Stimulated activated CD8-positive, alpha-beta memory T cell treated with anti-CD3 and anti-CD28 coated beads, Interleukin-12 subunit alpha, Interleukin-12 subunit beta, amount 100 ng/mL, for 1 hour (primary cell): ENCODE measurements around the gene DTX3.

Experiments
- DNase-seq: peaks from one replicate; pipeline ENCODE4 v3.0.0-alpha.2; 2020; ENCODE audit warnings: low read depth

DTX3 gene

GRCh38 chr12:57620245-57620935 lies 15.8 kb downstream of the DTX3 start:
- DNase-seq, result no peak

GRCh38 chr12:57620936-57621496 lies 16.4 kb downstream of the DTX3 start:
- no peak for DNase-seq

DNA sequence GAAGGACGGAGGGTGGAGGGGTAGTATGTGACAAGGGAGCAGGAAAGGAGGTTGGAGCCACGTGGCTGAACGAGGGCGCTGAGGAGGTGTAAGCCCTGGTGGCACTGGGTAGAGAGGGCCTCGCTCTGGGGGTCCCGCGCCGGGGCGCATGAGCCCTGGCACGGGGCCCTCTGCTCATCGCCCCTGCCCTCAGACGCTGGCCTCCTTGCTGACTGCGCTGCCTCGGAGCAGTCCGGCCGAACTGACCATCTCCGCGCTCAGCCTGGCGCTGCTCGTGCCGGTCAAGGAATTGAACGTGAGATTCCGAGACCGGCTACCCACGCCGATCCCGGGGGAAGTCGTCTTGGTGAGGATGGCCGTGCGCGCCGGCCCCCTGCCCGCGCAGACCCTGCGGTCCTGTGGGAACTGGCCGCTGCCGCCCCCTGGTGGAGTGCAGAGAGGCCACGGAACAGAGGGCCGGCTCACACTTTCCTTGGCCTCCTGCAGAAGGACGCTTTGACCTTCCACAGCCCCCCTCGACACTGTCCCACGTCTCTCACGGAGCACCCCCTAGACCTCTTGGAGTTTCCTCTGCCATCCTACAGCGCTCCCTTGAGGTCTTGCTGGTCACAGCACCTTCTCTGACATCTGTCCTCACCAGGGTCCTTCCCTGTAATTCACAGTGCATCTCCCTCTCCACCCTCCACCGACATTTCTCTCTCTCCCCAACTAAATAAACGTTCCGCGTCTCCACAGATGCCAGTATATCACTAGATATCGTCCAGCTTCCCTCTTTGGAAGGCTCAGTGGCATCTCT lies 17.1 kb downstream of the DTX3 start:
- peak; percentile 39 for DNase-seq

DNA sequence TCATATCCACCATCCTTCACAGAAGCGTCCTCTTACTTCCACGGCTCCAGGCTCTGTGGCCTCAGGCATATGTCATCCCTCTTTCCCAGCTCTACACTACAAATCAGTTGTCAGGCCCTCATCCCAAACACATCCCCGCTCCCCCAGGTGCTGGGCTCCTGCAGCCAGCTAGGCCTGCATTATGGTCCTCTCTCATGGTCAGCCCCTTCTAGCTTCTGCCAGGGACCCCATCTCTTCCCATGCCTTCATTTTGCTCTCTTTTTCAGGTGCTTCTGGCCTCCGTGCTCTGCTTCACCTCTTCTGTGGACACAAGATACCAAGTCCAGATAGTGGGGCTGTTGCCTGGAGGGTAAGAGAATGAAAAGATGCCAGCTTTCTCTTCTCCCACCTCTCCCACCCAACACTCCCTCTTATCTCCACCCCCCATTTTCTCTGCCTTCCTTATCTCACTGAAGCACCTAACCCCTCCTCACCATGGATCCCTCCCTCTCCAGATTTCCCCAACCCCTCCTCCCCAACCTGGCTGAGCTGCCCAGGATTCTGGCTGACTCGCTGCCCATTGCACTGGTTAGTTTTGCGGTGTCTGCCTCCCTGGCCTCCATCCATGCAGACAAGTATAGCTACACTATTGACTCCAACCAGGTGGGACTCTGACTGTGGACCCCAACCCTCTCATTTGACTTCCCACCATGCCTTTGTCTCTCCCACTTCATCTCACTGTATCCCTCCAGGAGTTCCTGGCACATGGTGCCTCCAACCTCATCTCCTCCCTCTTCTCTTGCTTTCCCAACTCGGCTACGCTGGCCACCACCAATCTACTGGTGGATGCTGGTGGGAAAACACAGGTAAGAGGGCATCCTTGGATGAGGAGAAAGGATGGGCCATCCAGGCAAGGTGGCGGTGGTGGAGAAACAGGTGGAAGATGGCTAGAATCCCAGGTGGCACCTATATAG lies 17.9 kb downstream of the DTX3 start:
- no peak for DNase-seq

DNA sequence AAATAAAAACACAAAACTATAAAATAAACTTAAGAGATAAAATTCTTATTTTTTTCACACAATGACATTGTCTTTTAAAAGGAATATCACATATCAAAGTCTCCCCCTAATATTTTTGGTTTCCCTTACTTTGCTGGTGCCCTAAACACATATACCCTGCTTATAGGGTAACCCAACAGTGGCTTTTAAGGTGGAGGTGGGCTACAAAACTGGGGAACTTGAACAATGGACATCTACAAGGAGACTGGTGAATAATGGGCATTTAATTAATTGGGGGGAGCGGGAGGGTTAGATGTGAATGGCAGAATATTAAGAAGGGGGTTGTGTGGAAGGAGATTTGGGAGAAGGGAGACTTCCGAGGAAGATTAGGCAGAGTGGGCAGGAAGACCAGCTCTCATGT lies 18.8 kb downstream of the DTX3 start:
- DNase-seq, result no peak

DNA sequence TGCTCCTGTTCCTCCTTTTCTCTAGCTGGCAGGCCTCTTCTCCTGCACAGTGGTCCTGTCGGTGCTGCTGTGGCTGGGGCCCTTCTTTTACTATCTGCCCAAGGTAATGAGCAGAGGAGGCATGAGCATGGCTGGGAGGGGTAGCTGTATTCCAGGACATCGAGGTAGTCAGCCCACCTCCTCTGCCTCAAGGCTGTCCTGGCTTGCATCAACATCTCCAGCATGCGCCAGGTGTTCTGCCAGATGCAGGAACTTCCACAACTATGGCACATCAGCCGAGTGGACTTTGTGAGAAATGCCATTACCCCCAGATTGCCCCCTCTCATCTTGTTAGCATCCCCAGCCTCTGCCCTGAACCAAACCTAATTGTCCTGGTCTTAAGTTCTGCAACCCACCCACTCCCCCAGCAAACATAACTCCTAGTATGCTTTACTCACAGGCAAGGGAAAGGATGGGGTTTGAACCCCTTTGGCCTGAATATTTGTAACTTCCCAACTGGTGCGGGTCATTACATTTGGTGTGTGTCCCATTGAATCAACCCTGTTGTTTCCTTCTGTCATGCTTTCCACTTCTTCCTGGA lies 19.3 kb downstream of the DTX3 start:
- DNase-seq, result no peak

- DNase-seq, result no peak
These were observed 20.0 kb downstream of the DTX3 start for GRCh38 chr12:57624441-57625220.

DNA sequence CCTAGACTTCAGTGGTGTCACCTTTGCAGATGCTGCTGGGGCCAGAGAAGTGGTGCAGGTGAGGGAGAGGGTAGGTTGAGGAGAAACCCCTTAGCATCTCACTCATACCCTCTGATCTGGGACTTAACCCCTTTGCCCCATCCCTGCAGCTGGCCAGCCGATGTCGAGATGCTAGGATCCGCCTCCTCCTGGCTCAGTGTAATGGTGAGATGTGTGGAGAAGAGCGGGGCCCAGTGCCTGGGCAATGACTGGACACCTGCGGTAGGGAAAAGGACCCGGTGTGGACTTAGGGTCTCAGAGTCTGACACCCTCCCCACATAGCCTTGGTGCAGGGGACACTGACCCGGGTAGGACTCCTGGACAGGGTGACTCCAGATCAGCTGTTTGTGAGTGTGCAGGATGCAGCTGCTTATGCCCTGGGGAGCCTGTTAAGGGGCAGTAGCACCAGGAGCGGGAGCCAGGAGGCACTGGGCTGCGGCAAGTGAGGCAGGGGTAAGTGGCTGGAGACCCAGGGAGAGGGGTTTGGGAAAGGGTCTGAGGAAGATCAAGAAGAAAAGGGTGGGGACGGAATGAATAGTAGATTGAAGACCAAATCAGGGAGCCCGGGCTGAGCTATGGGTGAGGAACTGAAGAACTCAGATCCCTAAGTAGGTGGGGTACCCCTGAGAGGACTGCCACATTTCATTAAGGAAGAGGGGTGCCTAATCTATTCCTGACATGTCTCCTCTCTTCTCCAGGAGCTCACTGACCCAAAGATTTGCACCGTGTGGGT lies 20.8 kb downstream of the DTX3 start:
- no peak for DNase-seq

DNA sequence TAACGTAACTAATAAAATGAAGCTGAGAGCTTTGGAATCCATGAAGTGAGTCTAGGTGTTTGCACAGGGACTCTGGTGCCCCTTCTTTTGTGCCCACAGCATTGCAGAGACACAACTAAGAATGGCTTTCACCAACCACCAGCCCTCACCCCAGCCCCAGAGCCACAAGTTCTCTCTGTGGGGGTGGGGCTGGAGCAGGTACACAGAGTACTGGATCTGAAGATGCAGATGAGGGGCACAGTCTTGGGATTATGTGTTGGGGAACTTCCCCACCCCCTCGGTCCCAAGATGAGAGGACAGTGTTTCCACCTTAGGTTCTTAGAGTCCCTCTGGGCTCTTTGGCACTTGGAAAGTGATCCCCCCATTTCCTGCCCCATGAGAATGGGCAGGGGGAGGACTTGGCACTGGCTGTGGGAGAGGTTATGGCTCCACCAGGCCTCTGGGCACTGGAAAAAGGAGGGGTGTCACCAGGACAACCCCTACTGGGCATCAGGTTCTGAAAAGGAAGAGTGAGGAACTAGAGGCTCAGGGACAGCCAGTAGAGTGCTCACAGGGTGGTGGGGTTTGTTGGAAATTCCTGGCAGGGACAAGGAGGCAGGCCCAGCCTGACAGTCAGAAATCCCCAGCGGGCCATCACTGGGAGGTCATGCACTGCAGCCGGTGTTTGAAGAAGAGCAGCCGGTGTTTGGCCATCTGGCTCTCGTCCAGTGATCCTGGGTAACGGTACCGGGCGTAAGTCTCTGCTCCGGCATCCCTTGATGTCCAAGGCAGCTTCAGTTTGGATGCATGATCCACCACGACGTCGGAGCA lies 21.7 kb downstream of the DTX3 start:
- no peak for DNase-seq

- no peak for DNase-seq
These were observed 22.4 kb downstream of the DTX3 start for GRCh38 chr12:57626921-57627445.

GRCh38 chr12:57627501-57628279 lies 23.1 kb downstream of the DTX3 start:
- DNase-seq, result no peak

DNA sequence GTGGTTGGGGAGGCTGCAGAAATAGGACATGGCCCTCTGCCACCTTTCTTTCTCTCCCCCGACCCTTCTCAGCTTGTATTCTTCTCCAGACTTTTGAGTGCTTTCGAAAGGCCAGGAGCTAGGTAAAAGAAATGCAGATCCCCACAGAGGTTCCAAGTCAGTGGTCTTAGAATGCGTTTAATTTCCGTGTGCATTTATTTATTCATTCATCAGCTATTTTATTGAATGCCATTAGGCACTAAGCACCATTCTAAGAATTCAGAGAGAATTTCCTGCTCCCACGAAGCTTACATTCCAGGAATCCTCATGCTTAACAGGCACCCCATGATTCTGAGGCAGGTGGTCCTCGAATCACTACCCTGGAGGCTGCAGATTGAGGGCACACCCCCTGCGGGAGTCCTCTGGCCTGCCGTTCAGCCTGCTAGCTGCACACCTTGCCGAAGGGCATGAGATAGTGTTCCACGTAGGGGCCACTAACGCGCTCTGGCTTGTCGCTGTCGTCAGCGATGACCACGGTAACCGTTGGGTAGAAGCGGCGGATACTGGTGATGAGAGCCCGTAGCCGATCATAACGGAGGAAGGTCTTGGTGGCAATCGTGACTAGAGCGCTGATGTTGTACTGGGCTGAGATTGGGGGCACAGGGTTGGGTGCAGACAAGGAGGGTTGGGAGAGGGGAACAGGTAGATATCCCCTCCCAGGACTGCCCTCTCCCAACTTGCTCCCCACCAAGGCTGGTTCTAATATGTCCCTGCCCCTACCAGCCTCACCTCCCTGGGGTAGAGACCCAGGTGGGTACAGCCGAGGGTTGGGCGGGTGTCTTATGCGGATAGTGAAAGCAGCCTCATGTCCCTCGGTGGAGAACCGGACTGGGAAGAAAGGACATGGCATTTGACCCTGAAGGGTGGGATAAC lies 23.9 kb downstream of the DTX3 start:
- DNase-seq, result no peak

- no peak for DNase-seq
These were observed 25.4 kb downstream of the DTX3 start for GRCh38 chr12:57629897-57630471.

DNA sequence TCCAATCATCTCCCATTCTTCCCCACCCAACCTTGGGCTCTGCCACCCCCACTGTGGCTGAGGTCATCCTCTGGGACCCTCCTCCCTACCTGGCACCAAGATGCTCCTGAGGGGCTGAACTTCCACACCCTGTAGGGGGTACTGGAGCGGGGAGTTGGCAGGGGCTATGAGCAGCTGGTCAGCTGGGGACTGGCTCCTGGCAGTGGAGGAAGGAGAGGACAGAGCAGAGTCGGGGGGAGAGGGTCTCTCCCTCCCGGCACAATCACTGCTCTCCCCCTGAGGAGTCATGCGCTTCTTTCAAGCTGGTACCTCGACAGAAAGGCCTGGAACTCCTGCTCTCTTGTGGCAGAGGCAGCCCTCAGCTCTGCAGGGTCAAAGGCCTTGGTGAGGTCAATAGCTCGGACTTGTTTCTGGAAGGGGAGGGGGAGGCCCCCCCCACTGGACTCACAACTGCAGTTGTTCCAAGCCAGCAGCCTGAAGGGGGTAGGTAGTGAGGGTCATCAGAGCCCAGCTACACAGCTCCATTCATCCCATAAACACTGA lies 26.3 kb downstream of the DTX3 start:
- no peak for DNase-seq

GRCh38 chr12:57631566-57632072 lies 27.0 kb downstream of the DTX3 start:
- DNase-seq, result no peak
